Neutrophil (primary cell): ENCODE results near the gene ASPN.
"Not testable (repeated sequence)": the region's sequence is repeated elsewhere in the genome, so short reads cannot be mapped to it uniquely, and the experiment has no call there.

ENCODE experiments used
- H3K27ac ChIP-seq: fragments of 200-600 bp; sonication (generic); 2 replicates; pipeline ENCODE4 v1.5.1; 2016; ENCODE audit warnings: mild to moderate bottlenecking, moderate library complexity
- H3K27me3 ChIP-seq: fragments of 200-600 bp; sonication (generic); 2 replicates; pipeline ENCODE4 v1.6.0; 2016; ENCODE audit warnings: mild to moderate bottlenecking
- H3K36me3 ChIP-seq: fragments of 200-600 bp; sonication (generic); 2 replicates; pipeline ENCODE4 v1.5.1; 2017
- H3K4me1 ChIP-seq, 2 experiments: fragments of 200-600 bp in 1 of 2; sonication (generic) in 1 of 2; 1 replicate in 1 of 2; 2 replicates in 1 of 2; pipeline versions ENCODE4 v1.5.1 to v1.6.1; 2013 to 2016; ENCODE audit warnings: low read depth in 1 of 2, low read length in 1 of 2, mild to moderate bottlenecking in 1 of 2, moderate library complexity in 1 of 2; ENCODE audit not compliant: control insufficient read depth in 1 of 2, insufficient read depth in 1 of 2
- H3K4me3 ChIP-seq, 2 experiments: fragments of 200-600 bp in 1 of 2; sonication (generic) in 1 of 2; 1 replicate in 1 of 2; 2 replicates in 1 of 2; pipeline ENCODE4 v1.5.1; 2013 to 2016; ENCODE audit warnings: low read depth in 1 of 2, low read length in 1 of 2, mild to moderate bottlenecking in 1 of 2, moderate library complexity in 1 of 2
- H3K9me3 ChIP-seq: fragments of 200-600 bp; sonication (generic); 2 replicates; pipeline ENCODE4 v1.5.1; 2016
- CTCF ChIP-seq: fragments of 200-600 bp; sonication (generic); IDR thresholded peaks from 2 replicates; pipeline ENCODE4 v1.5.1; 2016; ENCODE audit warnings: antibody characterized with exemption

ASPN gene

GRCh38 chr9:92414566-92414965 lies 67.7 kb downstream of the ASPN start:
- no peak overlapping the region for H3K27ac ChIP-seq
- H3K27me3 ChIP-seq = no peaks in the 10 kb centered on the region
- TF ChIP-seq CTCF = no peak
- no peaks in the 10 kb centered on the region for H3K4me1 ChIP-seq
- H3K4me3 ChIP-seq = no peak overlapping the region
- no peaks in the 10 kb centered on the region for H3K9me3 ChIP-seq
- H3K36me3 ChIP-seq = no peaks in the 10 kb centered on the region

DNA sequence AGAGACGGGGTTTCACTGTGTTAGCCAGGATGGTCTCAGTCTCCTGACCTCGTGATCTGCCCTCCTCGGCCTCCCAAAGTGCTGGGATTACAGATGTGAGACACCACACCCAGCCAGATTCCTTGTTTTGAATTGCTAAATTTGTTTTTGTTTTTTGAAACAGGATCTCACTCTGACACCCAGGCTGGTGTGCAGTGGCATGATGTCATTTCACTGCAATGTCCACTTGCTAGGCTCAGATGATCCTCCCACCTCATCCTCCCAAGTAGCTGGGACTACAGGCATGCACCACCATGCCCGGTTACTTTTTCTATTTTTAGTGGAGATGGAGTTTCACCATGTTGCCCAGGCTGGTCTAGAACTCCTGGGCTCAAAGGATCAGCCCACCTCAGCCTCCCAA lies 71.1 kb downstream of the ASPN start:
- H3K27me3 ChIP-seq, H3K36me3 ChIP-seq: not testable (repeated sequence)

GRCh38 chr9:92408747-92409478 lies 73.4 kb downstream of the ASPN start:
- Histone ChIP-seq H3K4me1 (peaks cover 7 to 9% of the 10 kb centered on the region in 2 experiments), H3K4me3 (no peak overlapping the region), H3K9me3 (no peaks in the 10 kb centered on the region), H3K27me3 (no peaks in the 10 kb centered on the region), H3K27ac (no peak overlapping the region), H3K36me3 (no peaks in the 10 kb centered on the region)
- no peak for TF ChIP-seq CTCF

More for the DNA sequence above, 71.1 kb downstream of the ASPN start:
- not testable (repeated sequence) for H3K27ac ChIP-seq, H3K4me1 ChIP-seq, H3K9me3 ChIP-seq, H3K4me3 ChIP-seq

GRCh38 chr9:92407818-92408217 lies 74.5 kb downstream of the ASPN start:
- Histone ChIP-seq H3K27me3 (no peaks in the 10 kb centered on the region), H3K36me3 (no peaks in the 10 kb centered on the region), H3K9me3 (no peaks in the 10 kb centered on the region)

GRCh38 chr9:92406477-92406876 lies 75.8 kb downstream of the ASPN start:
- TF ChIP-seq CTCF = no peak
- Histone ChIP-seq H3K27me3 (no peaks in the 10 kb centered on the region), H3K27ac (peak overlapping the region; percentile 3), H3K36me3 (no peaks in the 10 kb centered on the region), H3K4me1 (peaks cover 7 to 9% of the 10 kb centered on the region in 2 experiments), H3K9me3 (no peaks in the 10 kb centered on the region), H3K4me3 (peak overlapping the region in 1 of 2 experiments; percentile 5)

More at GRCh38 chr9:92407818-92408217, 74.5 kb downstream of the ASPN start:
- peaks cover 7 to 9% of the 10 kb centered on the region in 2 experiments for H3K4me1 ChIP-seq
- no peak overlapping the region for H3K4me3 ChIP-seq
- TF ChIP-seq CTCF = no peak
- no peak overlapping the region for H3K27ac ChIP-seq
